ENCODE results near the gene MALT1. TPM values are rescaled to one million over a fixed set of nuclear protein-coding genes. Genes with fewer than 3 reads are reported as not detected.

The MALT1 gene
- total and polyA plus RNA-seq, 3 donors from 2014 or later: 25.4 to 36.6 (median 30.3) TPM

DNA sequence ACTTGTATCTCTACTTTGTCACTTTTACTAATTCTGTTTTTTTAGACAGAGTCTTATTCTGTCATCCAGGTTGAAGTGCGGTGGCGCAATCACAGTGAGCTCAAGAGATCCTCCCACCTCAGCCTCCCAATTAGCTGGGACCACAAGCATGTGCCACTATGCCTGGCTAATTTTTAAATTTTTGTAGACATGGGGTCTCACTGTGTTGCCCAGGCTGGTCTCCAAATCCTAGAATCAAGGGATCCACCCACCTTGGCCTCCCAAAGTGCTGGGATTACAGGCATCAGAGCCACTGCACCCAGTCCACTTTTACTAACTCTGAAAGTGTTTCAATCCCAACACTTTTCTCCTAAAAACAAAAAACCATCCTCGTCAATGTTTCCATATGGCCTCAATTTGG lies 94.9 kb downstream of the MALT1 start:
- H3K4me1 ChIP-seq: peaks cover 3% of the 10 kb centered on the region
- WGBS, 2 donors: 62 to 67% methylated on average over 3 of the region's 3 CpGs
- H3K9me3 ChIP-seq: no peaks in the 10 kb centered on the region
- no peak overlapping the region for H3K27ac ChIP-seq
- no peak for TF ChIP-seq POLR2A (IDR thresholded peaks at IDR 0.05)
- H3K36me3 ChIP-seq (ENCODE audit: low read depth, missing control alignments): no peaks in the 10 kb centered on the region
- H3K4me3 ChIP-seq: no peak overlapping the region
- DNase-seq: no peak
- intact Hi-C loops (cut with DNase I; ENCODE audit: low total_unique reads): no loop called here
- H3K27me3 ChIP-seq: no peaks in the 10 kb centered on the region

GRCh38 chr18:58766946-58767345 lies 95.7 kb downstream of the MALT1 start:
- Histone ChIP-seq H3K9me3 (no peaks in the 10 kb centered on the region), H3K36me3 (ENCODE audit: low read depth, missing control alignments) (no peaks in the 10 kb centered on the region), H3K27me3 (no peaks in the 10 kb centered on the region), H3K27ac (no peak overlapping the region), H3K4me3 (no peak overlapping the region), H3K4me1 (peaks cover 3% of the 10 kb centered on the region)
- intact Hi-C loops (cut with DNase I; ENCODE audit: low total_unique reads): no loop called here
- peak; percentile 6 for DNase-seq
- 80 to 89% methylated on average over 7 of the region's 7 CpGs for WGBS, 2 donors
- no peak for TF ChIP-seq POLR2A (IDR thresholded peaks at IDR 0.05)
- TF ChIP-seq, protein P1, sequence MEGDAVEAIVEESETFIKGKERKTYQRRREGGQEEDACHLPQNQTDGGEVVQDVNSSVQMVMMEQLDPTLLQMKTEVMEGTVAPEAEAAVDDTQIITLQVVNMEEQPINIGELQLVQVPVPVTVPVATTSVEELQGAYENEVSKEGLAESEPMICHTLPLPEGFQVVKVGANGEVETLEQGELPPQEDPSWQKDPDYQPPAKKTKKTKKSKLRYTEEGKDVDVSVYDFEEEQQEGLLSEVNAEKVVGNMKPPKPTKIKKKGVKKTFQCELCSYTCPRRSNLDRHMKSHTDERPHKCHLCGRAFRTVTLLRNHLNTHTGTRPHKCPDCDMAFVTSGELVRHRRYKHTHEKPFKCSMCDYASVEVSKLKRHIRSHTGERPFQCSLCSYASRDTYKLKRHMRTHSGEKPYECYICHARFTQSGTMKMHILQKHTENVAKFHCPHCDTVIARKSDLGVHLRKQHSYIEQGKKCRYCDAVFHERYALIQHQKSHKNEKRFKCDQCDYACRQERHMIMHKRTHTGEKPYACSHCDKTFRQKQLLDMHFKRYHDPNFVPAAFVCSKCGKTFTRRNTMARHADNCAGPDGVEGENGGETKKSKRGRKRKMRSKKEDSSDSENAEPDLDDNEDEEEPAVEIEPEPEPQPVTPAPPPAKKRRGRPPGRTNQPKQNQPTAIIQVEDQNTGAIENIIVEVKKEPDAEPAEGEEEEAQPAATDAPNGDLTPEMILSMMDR (IDR thresholded peaks at IDR 0.05): no peak

DNA sequence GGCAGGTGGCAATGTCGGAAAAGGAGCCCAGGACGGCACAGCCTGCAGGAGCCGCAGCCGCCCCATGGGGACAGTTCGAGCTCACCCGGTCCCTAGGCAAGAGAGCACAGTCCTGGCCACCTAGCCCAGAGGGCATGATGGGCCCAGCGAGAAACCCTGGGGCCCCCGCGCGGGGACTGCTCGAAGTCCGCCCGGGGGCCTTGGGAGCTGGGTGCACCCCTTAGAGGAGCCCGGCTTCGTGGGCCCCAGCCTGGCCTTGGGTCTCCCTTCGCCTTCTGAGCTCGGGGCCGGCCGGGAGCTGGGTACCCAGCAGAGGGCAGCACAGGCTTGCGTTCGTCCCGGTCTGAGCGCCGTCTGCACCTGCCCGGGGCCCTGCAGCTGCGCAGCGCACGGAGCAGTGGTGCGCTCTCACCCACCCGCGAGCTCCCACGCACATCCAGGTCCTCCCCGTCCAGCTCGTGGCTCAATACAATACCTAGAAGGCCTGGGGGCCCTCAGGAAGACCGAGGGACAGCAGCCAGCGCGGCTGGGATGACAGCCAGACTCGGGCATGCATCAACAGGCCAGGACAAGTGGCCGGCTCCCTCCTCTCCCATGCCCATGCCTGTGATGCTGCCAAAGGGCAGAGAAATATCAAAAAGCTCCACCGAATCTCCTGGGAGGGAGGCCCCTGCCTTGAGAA lies 97.2 kb downstream of the MALT1 start:
- no peaks in the 10 kb centered on the region for H3K9me3 ChIP-seq
- no peaks in the 10 kb centered on the region for H3K27me3 ChIP-seq
- intact Hi-C loops (cut with DNase I; ENCODE audit: low total_unique reads): no loop called here
- 22 to 44% methylated on average over 5 to 32 of the region's 40 CpGs for WGBS, 2 donors
- H3K4me3 ChIP-seq: no peak overlapping the region
- H3K27ac ChIP-seq: no peak overlapping the region
- TF ChIP-seq, protein P1 (IDR thresholded peaks at IDR 0.05): peak; percentile 57 to 72 (median 67)
- no peak for TF ChIP-seq POLR2A (IDR thresholded peaks at IDR 0.05)
- peaks cover 3% of the 10 kb centered on the region for H3K4me1 ChIP-seq
- DNase-seq: peak; percentile 76
- H3K36me3 ChIP-seq (ENCODE audit: low read depth, missing control alignments): no peaks in the 10 kb centered on the region

GRCh38 chr18:58769321-58769720 lies 98.1 kb downstream of the MALT1 start:
- Histone ChIP-seq H3K4me1 (peaks cover 3% of the 10 kb centered on the region), H3K36me3 (ENCODE audit: low read depth, missing control alignments) (no peaks in the 10 kb centered on the region), H3K9me3 (no peaks in the 10 kb centered on the region), H3K4me3 (no peak overlapping the region), H3K27ac (no peak overlapping the region), H3K27me3 (no peaks in the 10 kb centered on the region)
- intact Hi-C loops (cut with DNase I; ENCODE audit: low total_unique reads): no loop called here
- no peak for DNase-seq
- no peak for TF ChIP-seq POLR2A (IDR thresholded peaks at IDR 0.05)
- TF ChIP-seq, protein P1 (IDR thresholded peaks at IDR 0.05): no peak
- 93 to 95% methylated on average over 8 of the region's 8 CpGs for WGBS, 2 donors

DNA sequence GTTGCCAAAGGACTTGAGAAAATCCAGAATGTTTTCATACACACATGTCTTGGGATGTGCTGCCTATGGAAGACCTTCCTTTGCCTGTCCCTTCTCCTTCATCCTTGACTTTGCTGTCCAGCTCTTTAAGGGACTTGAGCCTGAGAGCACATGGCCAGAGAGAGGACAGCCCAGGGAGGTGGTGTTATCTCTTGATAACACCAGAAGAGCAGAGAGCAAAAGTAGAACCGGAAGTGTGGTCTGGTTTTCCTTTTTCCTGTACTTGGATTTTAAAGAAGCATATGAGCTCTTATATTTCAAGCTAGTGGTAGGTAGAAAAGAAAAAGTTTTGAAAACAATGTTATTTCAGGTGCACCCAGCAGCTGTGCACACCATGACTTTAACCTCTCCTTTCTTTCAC lies 99.3 kb downstream of the MALT1 start:
- TF ChIP-seq POLR2A (IDR thresholded peaks at IDR 0.05): no peak
- TF ChIP-seq, protein P1 (IDR thresholded peaks at IDR 0.05): no peak
- no peaks in the 10 kb centered on the region for H3K36me3 ChIP-seq (ENCODE audit: low read depth, missing control alignments)
- H3K27ac ChIP-seq: no peak overlapping the region
- WGBS, 2 donors: 37 to 48% methylated on average over 1 of the region's 1 CpG
- peaks cover 3% of the 10 kb centered on the region for H3K4me1 ChIP-seq
- H3K4me3 ChIP-seq: no peak overlapping the region
- no peak for DNase-seq
- intact Hi-C loops (cut with DNase I; ENCODE audit: low total_unique reads): no loop called here
- H3K27me3 ChIP-seq: no peaks in the 10 kb centered on the region
- H3K9me3 ChIP-seq: no peaks in the 10 kb centered on the region
